GM19035 (cell line): ENCODE data around the gene SCARF2.
"Not testable (repeated sequence)": the region's sequence is repeated elsewhere in the genome, so short reads cannot be mapped to it uniquely, and the experiment has no call there.

Experiments used
- ATAC-seq: cut with Tn5 transposase; IDR thresholded peaks from one replicate; pipeline ENCODE4 v1.9.1; 2021; ENCODE audit not compliant: unreplicated experiment

Gene SCARF2

DNA sequence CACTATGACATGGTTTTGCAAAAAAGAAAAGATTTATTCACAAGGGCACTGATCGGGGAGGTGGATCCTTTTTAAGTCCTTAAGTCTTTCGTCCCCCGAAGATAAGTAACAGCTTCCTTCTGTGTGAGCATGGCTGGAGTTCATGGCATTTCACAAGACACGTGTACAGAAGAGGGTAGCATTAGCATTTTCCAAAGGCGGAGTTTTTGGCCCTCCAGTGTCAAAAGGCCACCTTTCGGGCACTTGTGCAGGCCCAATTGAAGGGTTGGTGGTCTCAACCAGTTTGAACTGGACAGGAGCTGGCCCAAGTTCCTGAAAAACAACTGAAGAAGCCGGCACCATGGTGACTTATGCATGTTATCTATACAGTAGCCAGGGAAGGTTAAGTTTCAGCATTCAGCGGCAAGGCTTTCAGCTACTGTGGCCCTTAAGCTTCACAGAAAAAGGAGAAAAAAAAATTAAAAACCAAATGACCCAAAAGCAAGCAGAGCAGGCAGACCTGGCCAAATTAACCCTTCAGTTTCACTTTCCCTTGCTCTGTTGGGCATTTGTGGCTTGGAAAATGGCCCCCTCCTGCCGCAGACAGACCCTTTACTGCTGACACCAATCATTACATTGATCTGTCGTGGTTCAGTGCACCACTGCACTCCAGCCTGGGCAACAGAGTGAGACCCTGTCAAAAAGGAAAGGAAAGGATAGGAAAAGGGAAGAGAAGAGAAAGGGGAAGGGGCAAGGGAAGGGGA, 25.0 kb downstream of the SCARF2 start:
- ATAC-seq, result no peak

GRCh38 chr22:20409385-20409784, 28.2 kb downstream of the SCARF2 start:
- ATAC-seq, result not testable (repeated sequence)

GRCh38 chr22:20408891-20409290, 28.7 kb downstream of the SCARF2 start:
- no peak for ATAC-seq

GRCh38 chr22:20407829-20408228, 29.8 kb downstream of the SCARF2 start:
- ATAC-seq, result no peak

DNA sequence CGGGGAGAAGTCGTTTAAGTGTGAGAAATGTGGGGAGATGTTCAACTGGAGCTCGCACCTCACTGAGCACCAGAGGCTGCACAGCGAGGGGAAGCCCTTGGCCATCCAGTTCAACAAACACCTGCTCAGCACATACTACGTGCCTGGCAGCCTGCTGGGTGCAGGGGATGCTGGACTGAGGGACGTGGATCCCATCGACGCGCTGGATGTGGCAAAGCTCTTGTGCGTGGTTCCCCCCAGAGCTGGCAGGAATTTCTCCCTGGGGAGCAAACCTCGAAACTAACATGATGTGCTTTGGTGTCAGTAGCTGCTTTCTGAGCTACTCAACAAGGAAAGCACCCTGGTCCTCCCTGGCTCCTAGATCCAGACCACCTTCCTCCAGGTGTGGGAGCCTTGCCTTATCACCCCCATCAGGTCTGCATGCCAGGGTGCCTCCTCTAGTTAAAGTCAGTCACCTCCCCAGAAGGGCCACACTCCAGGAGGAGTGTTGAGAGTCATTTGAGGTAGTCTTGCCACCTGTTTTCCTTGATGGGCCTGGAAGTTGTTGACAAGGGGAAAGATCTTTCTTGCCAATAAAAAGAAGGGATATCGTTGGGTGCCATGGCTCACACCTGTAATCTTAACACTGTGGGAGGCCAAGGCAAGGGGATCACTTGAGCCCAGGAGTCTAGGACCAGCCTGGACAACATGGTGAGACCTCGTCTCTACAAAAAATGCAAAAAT, 30.8 kb downstream of the SCARF2 start:
- ATAC-seq, result no peak

DNA sequence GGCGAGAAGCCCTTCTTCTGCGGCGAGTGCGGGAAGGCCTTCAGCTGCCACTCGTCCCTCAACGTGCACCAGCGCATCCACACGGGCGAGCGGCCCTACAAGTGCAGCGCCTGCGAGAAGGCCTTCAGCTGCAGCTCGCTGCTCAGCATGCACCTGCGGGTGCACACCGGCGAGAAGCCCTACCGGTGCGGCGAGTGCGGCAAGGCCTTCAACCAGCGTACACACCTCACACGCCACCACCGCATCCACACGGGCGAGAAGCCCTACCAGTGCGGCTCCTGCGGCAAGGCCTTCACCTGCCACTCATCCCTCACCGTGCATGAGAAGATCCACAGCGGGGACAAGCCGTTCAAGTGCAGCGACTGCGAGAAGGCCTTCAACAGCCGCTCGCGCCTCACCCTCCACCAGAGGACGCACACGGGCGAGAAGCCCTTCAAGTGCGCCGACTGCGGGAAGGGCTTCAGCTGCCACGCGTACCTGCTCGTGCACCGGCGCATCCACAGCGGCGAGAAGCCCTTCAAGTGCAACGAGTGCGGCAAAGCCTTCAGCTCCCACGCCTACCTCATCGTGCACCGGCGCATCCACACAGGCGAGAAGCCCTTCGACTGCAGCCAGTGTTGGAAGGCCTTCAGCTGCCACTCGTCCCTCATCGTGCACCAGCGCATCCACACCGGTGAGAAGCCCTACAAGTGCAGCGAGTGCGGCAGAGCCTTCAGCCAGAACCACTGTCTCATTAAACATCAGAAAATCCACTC, 31.5 kb downstream of the SCARF2 start:
- no peak for ATAC-seq

DNA sequence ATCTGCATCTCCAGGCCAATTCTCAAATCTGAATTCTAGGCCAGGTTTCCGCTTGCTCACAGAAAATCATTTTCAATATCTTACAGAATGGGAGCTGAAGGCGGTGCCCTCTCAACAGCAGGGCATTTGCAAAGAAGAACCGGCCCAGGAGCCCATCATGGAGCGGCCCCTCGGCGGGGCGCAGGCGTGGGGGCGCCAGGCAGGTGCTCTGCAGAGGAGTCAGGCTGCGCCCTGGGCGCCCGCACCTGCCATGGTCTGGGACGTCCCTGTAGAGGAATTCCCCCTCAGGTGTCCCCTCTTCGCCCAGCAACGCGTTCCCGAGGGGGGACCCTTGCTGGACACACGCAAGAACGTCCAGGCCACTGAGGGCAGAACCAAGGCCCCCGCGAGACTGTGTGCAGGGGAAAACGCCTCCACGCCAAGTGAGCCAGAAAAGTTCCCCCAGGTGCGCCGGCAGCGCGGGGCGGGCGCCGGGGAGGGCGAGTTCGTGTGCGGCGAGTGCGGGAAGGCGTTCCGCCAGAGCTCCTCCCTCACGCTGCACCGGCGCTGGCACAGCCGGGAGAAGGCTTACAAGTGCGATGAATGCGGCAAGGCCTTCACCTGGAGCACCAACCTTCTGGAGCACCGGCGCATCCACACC, 32.2 kb downstream of the SCARF2 start:
- no peak for ATAC-seq

GRCh38 chr22:20404881-20405280, 32.7 kb downstream of the SCARF2 start:
- no peak for ATAC-seq

- no peak for ATAC-seq
These were observed 33.9 kb downstream of the SCARF2 start for GRCh38 chr22:20403779-20404140.

DNA sequence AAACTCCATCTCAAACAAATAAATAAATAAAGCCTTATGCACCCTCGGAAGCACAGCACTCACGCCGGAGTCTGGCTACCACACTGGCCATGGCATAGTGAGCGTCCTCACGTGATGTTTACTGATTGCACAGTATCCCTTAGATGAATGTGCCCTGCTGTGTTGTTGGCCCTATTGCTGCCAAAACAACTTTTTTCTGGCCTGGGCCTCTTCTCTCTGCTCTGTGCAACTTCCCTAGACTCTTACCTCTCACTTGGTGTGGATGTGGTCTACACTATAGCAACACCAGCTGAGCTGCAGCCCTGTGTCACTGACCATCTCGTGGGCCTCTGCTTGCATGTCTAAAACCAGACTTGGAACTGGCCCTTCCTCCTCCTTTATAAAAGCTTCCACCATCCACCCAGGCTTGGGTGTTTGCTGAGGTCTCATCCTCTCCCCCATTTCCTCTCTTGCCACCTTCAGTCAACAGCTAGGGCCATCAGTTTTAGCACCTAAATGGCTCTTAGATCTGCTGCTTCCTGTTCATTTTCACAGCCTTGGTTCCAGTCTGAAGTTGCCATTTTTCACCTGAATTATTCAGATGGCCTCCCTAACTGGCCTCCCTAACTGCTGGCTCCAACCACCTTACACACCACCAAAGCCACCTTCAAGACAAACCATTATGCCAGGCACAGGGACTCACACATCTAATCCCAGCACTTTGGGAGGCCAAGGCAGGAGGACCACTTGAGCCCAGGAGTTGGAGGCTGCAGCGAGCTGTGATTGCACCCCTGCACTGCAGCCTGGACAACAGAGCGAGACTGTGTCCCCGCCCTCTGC, 34.5 kb downstream of the SCARF2 start:
- no peak for ATAC-seq

DNA sequence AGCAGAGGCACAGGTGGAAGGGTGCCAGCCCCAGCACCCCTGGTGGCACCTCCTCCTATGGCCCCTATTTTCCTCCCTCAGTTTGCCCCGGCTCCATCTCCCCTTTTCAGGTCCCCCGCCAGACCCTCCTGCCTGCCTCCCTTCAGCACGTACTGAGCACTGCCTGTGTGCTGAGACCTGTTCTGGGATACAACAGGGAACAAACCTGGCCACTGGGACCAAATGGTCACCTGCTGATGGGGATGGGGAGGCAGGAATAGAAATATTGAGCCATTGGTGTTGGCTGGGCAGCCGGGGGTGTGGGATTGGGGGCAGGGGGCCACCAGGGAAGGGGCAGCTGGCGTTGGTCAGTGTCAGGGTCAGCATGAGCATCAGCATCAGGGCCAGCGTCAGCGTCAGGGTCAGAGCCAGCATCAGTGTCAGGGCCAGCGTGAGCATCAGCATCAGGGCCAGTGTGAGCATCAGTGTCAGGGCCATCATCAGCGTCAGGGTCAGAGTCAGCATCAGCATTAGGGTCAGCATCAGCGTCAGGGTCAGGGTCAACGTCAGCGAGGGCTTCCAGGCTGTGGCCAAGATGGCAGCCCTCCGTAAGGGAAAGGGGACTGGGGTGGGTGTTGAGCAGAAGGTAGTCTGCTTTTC, 36.1 kb downstream of the SCARF2 start:
- ATAC-seq, result no peak

DNA sequence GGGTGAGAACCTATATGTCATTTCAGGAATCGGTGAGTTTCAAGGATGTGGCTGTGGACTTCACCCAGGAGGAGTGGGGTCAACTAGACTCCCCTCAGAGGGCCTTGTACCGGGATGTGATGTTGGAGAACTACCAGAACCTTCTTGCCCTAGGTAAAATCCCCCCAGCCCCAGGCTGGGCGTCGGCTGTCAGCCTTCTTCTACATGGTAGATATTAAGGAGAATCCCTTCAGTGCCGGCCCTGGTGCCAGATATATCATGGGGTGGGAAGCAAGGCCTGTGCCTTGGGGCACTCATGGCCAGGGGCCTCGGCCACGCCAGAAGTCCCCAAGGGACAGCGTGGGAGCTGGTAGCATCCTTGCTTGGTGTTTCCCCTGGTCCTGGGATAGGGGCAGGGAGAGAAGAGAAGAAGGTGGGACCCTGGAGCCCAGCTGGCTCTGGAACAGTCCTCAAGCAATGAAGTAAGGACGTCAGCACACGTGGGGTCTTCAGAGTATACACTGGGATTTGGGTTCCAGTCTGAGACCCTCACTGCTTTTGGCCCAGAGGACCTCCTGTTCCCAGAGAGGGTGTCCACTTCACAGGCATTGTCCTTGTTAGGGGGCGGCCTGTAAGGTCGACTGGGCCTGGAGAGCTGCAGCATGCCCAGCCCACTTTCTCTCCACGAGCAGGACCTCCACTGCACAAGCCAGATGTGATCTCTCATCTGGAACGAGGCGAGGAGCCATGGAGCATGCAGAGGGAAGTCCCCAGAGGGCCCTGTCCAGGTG, 36.8 kb downstream of the SCARF2 start:
- no peak for ATAC-seq

- no peak for ATAC-seq
These were observed 37.6 kb downstream of the SCARF2 start for GRCh38 chr22:20399866-20400605.

DNA sequence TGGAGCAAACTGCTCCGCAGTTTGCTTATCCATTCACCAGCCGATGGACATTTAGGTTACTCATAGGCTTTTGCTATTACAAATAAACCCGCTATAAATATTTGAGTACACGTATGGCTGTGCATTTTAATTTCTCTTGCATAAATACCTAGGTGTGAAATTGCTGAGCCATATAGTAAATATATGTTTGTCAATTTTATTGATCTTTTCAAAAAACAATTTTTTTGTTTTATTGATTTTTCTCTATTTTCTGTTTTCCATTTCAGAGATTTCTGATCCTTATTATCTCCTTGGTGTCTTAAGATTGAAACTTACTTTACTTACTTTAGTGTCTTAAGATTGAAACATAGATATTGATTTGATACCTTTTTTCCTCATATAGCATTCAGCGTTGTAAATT, 39.2 kb downstream of the SCARF2 start:
- no peak for ATAC-seq

DNA sequence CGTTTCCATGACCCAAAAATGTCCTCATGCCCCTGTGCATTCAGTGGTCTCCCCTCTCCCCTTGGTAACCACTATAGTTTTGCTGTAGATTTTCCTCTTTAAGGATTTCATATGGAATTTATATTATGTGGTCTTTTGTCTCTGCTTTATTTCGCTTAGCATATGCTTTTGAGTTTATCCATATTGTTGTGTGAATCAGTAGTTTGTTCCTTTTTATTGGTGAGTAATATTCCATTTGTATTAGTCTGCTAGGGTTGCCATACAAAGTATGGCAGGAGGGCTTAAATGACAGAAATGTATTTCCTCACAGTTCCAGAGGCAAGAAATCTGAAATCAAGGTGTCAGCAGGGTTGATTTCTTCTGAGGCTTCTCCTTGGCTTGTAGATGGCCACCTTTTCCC, 40.1 kb downstream of the SCARF2 start:
- ATAC-seq, result no peak

DNA sequence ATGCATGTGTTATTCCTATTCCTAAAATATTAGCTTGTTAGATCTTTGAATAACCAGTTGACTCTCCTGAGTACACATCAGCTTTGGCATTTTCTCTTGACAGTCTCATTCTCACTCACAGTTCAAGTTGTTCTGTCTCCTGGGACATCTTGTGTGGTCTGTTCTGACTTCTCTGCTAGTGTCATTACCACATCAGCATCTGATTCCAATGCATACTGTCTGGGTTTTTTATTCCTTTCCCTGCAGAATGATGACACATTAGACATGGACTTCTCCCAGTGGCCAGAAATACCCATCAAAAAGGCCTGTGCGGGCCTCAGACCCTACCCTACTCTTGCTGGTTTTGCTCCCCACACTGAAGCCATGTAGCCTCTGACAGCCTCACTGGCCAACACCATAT, 41.0 kb downstream of the SCARF2 start:
- ATAC-seq, result no peak

DNA sequence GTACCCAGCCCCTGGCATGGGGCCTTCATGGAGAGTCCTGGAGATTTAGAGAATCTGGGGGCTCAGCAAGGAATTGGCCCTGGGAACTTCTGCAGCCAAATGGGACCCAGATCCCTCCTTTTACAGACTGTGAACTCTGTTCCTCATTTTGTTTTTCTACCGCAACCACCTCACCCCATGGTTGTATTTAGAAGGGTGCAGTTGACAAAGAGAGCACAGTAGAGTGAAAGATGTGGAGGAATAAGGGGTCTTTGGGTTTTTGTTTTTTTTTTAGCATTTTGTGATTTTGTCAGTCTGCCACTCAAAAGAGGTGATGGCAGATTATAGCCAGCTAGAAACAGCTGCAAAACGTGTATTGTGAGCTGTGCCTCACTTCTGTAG, 41.7 kb downstream of the SCARF2 start:
- ATAC-seq, result no peak

DNA sequence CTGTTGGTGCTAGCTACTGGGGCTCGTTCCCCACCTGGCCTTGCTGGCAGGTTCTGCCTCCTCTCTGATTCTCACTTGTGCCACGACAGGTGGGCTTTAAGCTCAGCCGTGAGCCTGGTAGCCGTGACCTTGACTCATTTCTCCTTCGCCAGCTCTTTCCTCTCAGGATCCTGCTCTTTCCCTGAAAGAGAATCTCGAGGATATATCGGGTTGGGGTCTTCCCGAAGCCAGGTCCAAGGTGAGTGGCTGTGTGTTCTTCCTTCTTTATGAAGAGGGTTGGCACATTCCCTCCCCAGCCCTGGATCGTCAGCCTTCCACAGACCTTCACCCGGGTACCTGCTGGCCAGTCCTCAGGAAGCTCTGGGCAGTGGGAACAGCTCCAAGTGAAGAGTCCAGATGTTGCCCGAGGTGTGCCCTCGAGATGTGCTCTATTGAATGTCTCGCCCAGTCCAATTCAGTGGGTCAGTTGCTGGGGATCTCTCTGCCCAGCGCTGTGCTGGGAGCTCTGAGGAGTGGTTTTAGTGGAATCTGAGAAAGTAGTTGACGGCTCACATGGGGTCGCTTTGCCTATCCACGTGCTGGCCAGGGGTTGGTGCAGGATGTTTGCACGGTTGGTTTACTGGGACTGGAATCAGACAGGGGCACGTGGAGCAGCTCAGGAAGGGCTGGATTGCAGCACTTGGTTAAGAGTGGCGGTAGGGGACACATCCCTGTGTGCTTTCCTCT, 42.3 kb downstream of the SCARF2 start:
- ATAC-seq, result no peak
